ENCODE results near the gene NOVA2.

The NOVA2 gene

DNA sequence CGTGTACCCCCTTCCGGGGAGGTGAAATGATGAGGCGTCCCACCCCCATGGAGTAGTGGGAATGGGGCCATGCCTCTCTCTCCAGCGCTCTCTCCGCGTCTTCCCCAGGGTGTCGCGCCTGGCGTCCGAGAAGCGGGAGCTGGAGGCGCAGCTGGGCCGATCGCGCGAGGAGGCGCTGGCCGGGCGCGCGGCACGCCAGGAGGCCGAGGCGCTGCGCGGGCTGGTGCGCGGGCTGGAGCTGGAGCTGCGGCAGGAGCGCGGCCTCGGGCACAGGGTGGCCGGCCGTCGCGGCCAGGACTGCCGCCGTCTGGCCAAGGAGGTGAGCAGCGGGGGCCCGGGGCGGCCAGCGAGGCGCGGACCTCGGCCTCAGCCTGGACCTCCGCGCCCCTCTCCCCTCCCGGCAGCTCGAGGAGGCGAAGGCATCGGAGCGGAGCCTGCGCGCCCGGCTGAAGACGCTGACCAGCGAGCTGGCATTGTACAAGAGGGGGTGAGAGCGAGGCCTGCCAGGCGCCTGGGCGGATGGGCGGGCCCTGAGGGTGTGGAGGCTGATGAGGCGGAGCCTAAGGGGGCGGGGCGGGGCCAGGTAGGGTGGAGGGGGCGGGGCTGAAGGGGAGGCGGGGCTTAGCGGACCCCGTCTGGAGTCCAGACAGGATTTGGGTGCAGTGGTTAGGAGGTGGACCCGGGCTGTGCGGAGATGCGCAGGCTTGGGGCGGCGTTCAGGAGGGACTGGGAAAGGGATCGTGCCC lies 41.4 kb upstream of the NOVA2 start:
- no peak overlapping the region; the same call in 1 of the 2 replicates for H3K4me3 ChIP-seq (ENCODE audit: low read length)
- TF ChIP-seq ZNF274 (IDR thresholded peaks at IDR 0.05; ENCODE audit: low read depth, low read length), result no peak

DNA sequence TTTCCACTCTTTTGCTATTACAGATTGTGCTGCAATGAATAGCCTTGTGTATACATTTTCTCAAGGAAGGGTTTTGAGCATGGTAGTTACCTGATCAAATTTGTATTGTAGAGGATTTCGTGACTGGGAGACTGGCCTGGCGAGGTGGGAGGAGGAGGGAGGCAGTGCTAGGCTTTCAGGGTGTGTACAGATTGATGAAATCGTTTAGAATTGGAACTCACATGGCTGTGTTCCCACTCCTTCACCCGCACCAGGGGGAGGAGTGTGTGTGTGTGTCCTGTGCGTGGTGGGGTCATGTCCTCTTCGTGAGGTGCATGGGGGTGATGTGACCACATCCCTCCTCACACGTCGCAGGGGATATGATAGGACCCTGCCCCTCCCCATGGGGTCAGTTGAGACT lies 40.9 kb upstream of the NOVA2 start:
- TF ChIP-seq ZNF274 (IDR thresholded peaks at IDR 0.05; ENCODE audit: low read depth, low read length), result no peak
- no peak overlapping the region for H3K4me3 ChIP-seq (ENCODE audit: low read length)

DNA sequence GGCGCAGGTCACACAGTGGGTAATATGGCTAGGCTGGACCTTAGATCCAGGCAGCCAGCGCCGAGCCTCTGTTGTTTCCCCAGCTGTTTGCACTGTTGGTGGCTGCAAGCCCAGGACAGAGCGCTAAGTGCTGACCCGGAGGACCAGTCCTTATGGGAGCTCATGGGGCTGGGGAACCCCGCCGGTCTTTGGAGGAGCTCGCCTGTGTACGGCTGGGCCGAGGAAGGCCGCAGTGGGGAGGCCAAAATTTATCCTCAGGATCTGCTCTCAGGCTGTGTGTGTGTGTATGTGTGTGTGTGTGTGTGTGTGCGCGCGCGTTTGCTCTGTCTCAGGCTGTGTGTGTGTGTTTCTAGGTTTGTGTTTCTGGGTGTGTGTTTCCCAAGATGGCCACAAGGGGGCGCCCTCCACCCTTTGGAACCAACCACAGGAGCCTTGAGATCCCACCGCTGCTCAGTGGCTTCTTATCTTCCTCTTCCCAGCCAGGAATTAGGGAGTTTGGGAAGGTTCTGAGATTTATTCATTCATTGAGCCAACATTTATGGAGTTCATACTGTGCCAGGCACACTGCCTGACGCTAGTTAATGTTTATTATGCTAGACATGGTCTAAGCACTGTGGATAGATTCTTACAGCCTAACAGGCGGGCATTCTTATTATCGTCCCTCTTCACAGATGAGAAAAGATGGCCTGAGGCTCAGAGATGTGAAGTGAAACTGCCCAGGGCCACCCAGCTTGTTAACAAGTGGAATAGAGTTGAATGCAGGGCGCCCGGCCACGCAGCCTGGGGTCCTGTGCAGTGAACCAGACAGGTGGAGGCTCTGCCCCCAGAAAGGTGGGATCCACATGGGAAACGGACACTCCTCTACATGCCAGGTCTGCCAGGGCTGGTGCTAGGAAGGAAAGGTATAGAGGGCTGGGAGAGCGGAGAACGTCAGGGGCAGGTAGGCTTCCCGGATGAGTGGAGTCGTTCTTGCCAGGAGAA lies 36.2 kb upstream of the NOVA2 start:
- no peak overlapping the region for H3K4me3 ChIP-seq (ENCODE audit: low read length)
- TF ChIP-seq ZNF274 (IDR thresholded peaks at IDR 0.05; ENCODE audit: low read depth, low read length), result no peak

DNA sequence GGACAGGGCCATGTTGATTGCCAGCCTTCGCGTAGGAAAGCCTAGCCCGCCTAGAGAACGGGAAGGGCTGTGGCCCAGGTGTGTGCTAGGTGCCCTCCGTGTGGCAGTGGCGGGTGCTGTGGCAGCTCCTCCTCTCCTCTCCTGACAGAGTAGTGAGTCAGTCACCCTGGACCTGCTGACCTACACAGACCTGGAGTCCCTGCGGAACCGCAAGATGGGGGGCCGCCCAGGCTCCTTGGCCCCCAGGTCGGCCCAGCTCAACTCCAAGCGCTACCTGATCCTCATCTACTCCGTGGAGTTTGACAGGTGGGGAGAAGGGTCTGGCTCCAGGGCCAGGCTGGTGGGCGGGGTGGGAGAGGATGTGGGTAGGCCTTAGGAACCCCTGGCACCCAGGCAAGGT lies 32.7 kb upstream of the NOVA2 start:
- no peak overlapping the region for H3K4me3 ChIP-seq (ENCODE audit: low read length)
- TF ChIP-seq ZNF274 (IDR thresholded peaks at IDR 0.05; ENCODE audit: low read depth, low read length), result no peak

DNA sequence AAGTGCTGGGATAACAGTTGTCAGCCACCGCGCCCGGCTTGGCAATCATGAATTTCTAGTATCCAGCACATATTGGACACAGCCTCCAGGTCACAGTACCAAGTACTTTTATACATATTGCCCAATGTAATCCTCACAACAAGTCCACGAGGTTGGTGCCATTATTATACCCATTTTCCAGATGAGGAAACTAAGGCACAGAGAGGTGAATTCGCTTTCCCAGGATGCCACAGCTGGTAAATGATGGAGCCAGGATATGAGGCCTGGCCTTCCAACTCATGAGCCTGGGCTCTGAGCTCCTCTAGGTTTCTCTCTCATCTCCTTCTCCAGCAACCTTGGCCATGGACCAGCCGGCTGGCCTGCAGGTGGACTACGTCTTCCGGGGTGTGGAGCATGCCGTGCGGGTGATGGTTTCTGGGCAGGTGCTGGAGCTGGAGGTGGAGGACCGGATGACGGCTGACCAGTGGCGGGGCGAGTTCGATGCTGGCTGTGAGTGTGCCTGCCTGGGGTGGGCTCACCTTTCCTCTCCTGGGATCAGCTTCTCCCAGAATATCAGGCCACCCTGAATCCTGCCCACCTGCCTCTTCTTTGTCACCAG lies 29.1 kb upstream of the NOVA2 start:
- TF ChIP-seq ZNF274 (IDR thresholded peaks at IDR 0.05; ENCODE audit: low read depth, low read length), result no peak
- no peak overlapping the region for H3K4me3 ChIP-seq (ENCODE audit: low read length)

DNA sequence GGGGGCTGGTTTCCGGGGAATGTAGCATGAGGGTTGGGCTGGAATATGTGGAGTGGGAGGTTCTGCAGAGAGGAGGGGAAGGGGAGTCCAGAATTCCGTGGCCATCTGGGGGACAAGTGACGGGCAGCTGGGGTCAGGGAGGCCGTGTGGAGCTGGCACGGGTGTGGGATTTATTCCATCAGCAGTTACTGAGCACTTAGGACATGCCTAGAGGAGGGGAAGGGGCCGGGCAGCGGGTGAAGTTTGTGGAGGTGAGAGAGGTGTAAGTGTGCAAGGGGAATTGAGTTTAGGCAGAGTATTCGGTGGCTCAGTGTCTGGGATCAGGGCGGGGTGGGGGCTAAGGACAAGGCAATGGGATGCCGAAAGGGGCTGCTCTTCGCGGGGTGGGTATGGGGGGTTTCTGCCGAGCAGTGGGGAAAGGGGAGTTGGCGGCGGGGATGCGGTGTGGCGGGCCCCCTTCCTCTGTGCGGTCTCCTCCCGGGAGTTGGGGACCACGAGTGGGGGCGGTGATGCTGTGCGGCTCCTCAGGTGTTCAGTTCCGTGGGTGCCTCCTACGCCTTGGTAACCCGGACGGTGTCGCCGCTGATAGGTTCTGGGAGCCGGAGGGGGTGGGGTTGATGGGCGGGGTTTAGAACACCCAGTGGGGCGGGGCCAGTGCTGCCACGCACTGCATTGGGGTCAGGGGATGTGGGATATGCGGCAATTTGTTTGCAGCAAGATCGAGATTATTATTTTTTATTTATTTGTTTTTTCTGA lies 27.0 kb upstream of the NOVA2 start:
- no peak for TF ChIP-seq ZNF274 (IDR thresholded peaks at IDR 0.05; ENCODE audit: low read depth, low read length)

DNA sequence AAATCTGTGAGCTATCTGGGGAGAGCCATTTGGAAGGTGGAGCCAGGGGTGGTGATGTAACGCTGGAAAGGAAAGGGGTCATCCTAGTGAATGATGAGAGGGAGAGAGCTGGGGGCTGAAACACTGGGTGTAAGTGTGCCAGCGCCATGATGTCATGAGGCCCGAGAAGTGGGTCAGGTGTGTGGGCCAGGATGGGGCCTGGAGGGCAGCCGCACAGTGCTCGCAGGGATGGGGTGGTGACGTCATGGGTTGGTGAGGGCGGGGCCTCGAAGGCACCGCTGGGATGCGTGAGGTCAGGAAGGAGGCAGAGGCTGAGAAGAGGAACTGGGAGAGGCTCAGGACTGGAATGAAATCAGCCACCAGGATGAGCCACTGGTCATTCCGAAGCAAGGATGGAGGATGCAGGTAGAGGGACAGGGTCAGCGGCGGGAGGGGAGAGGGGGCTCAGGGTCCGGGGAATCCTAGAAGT lies 26.0 kb upstream of the NOVA2 start:
- TF ChIP-seq ZNF274 (IDR thresholded peaks at IDR 0.05; ENCODE audit: low read depth, low read length), result no peak
- H3K4me3 ChIP-seq (ENCODE audit: low read length), result no peak overlapping the region

More for the DNA sequence above, 27.0 kb upstream of the NOVA2 start:
- H3K4me3 ChIP-seq (ENCODE audit: low read length), result no peak overlapping the region

DNA sequence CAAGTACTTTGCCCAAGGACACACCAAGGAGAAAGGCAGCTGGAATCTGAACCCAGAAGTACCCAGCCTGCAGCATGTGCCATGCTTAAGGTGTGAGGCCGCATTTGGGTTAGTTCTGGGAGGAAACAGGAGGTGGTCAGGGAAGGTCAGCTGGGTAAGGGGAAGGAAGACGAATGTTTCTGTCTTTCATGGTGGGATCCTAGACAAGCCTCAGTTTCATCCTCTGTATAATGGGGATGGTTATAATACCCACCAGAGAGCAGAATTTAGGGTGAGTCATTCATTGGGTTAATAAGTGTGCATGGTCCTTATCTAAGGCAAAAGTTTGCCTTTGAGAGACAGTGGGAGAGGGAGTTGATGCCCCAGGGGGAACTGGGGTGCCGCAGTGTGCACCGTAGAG lies 25.2 kb upstream of the NOVA2 start:
- TF ChIP-seq ZNF274 (IDR thresholded peaks at IDR 0.05; ENCODE audit: low read depth, low read length), result no peak
- no peak overlapping the region for H3K4me3 ChIP-seq (ENCODE audit: low read length)

DNA sequence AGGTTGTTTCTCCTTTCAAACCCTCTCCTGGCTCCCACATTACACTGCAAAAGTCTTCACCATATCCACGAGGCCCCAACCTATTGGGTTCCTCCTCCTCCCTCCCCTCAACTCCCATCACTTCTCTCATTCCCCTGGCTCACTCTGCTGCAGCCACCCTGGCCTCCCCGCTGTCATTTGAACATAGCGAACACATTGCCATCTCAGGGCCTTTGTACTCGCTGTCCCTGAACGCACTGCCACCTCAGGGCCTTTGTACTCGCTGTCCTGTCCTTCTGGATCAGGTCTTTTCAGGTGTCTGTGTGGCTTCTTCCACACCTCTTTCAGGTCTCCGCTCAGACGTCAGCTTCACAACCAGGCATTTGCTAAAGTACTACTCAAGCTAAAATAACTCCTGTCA lies 23.3 kb upstream of the NOVA2 start:
- no peak for TF ChIP-seq ZNF274 (IDR thresholded peaks at IDR 0.05; ENCODE audit: low read depth, low read length)
- H3K4me3 ChIP-seq (ENCODE audit: low read length), result no peak overlapping the region

DNA sequence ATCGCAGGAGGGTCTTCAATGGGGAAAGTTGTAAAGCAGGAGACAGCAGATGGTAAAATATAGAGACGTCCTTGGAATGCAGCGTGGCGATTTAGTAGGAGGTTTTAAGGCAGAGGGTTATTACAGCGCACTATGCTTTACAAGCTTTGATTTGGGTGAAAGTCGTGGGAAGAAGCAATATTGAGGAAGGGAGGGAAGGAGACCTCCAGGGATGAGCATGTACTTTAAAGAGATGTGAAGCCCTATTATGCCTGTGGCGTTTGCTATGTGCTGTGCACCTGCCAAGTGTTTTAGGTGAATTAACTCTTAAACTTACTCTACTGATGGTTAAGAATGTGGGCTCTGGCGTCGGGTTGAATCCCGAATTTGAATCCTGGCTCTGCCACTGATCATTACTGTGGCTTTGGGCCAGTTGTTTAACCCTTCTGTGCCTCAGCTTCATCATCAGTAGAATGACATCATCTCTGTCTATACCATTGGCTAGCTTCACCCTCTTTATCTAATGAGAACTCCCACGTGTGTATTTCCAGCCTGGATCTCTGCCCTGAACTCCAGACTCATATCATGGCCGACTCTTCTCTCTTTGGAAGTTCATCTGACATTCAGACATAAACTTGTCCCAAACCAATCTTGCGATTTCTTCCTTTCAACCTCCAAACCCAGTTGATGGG lies 22.2 kb upstream of the NOVA2 start:
- peak overlapping the region; percentile 90 for H3K4me3 ChIP-seq (ENCODE audit: low read length)
- no peak for TF ChIP-seq ZNF274 (IDR thresholded peaks at IDR 0.05; ENCODE audit: low read depth, low read length)

DNA sequence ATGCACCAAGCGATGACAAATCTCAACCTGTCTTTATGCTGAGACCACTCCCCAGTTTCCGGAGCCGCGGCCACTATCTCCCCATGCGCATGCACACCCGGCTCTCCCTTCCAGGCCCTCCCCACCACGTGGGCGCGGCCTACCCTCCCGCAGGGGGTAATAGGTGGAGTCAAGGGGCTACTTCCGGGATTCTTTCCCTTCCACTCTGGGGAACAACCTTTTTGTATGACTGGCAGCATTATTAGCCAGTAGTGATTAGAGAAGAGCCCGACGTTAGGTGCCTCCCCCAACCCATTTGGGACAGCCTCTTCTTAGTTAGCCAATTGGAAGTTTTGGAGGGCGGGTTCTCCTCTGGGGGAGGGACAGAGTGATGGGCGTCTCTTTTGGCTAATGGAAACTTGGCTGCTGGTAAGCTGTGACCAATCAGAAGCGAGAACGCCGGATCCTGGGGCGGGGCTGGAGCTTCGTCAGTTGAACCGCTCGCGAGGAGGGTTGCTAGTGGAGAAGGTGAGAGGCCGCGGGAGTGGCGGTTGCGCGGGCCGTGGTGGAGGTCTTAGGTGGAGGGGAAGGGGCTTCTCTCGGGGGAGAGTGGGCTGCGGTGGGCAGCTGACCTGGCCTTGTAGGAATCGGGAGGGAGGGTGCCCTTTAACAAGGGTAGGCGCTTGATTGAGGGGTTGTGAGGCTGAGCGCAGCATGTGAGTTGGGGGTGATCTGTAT lies 21.5 kb upstream of the NOVA2 start, which contains the start of gene CCDC61:
Gene CCDC61 (plus strand): TSS at position 470 of the 717 bp plus-strand sequence. CDS start 7,552 bp downstream, outside the sequence.
- TF ChIP-seq ZNF274 (IDR thresholded peaks at IDR 0.05; ENCODE audit: low read depth, low read length), result no peak
- peak within 1 kb of the TSS; percentile 90 for H3K4me3 ChIP-seq (ENCODE audit: low read length)

DNA sequence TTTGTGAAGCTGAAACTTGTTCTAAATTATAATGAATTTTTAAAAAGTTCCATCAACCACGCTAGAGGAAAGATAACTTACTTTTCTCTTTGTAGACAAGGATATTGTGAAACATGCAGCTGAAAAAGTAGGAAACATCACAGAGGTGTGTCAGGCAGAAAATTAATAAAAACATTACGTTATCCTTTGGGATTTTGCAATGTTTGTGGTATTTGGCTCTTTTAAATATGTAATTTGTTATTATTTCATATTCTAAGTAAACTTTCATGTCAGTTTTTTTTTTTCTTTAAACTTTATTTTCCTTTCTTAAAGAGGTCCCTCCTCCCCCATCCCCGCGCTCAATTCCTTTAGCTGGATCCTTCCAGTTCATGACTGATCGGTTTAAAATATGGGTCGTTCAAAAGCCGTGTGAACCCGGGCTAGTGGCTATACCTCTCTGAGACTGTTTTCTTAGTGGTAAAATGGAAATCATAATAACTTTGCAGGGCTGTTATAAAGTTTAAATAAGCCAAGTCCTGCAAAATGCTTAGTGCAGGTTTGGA lies 20.9 kb upstream of the NOVA2 start:
- no peak for TF ChIP-seq ZNF274 (IDR thresholded peaks at IDR 0.05; ENCODE audit: low read depth, low read length)
- peak overlapping the region; percentile 71 for H3K4me3 ChIP-seq (ENCODE audit: low read length)
